ENCODE data around the gene CLDN15.

- no peak for TF ChIP-seq CTCF (IDR thresholded peaks at IDR 0.05)
- TF ChIP-seq POLR2A (IDR thresholded peaks at IDR 0.05): no peak
Observed at GRCh38 chr7:101235522-101235921, 2.1 kb downstream of the CLDN15 start.
